Measurements from ENCODE around the gene ARHGEF12. TPM values are rescaled to one million over a fixed set of nuclear protein-coding genes. Genes with fewer than 3 reads are reported as not detected.

The ARHGEF12 gene
- total and polyA plus RNA-seq, 2 experiments from 2014 or later = 9.0 to 38.9 TPM

- peaks cover 18% of the 10 kb centered on the region for H3K4me1 ChIP-seq (ENCODE audit: insufficient read depth)
- H2AFZ ChIP-seq = no peak overlapping the region
- Mint-ChIP-seq H3K27me3 (ENCODE audit: insufficient read depth, low read depth, poor library complexity) (no peaks in the 10 kb centered on the region), H3K27ac (no peak overlapping the region), H3K36me3 (ENCODE audit: low read depth) (no peaks in the 10 kb centered on the region), H3K4me1 (peaks cover 10% of the 10 kb centered on the region), H3K9me3 (no peaks in the 10 kb centered on the region), H3K4me3 (no peak overlapping the region; the same call in 2 of the 3 replicates)
- TF ChIP-seq EZH2phosphoT487 (IDR thresholded peaks at IDR 0.05; ENCODE audit: unreplicated experiment) (no peak), POLR2AphosphoS5 (IDR thresholded peaks at IDR 0.05; ENCODE audit: low read depth) (no peak), STAT1 (IDR thresholded peaks at IDR 0.05; ENCODE audit: unreplicated experiment) (no peak), ZNF331 (CRISPR knock-in tag; IDR thresholded peaks at IDR 0.05; ENCODE audit: low read depth) (no peak), JUNB (IDR thresholded peaks at IDR 0.05; ENCODE audit: unreplicated experiment) (no peak), EZH2 (IDR thresholded peaks at IDR 0.05; ENCODE audit: low read depth, unreplicated experiment) (no peak), ZNF114 (CRISPR knock-in tag; IDR thresholded peaks at IDR 0.05) (no peak), REST (IDR thresholded peaks at IDR 0.05; ENCODE audit: unreplicated experiment) (no peak), CTCF (conservative IDR thresholded peaks at IDR 0.05; ENCODE audit: low read depth in 2 of 2) (no peak), CREB1 (CRISPR knock-in tag; IDR thresholded peaks at IDR 0.05; ENCODE audit: low read depth) (no peak), NANOG (IDR thresholded peaks at IDR 0.05; ENCODE audit: borderline replicate concordance) (no peak), ZNF462 (CRISPR knock-in tag; IDR thresholded peaks at IDR 0.05) (no peak), ETS1 (IDR thresholded peaks at IDR 0.05) (no peak)
- no peaks in the 10 kb centered on the region for H3K36me3 ChIP-seq (ENCODE audit: insufficient read depth)
- no peak for DNase-seq (ENCODE audit: low spot score)
- H3F3A ChIP-seq (replicated peaks; ENCODE audit: low read depth) = no peaks in the 10 kb centered on the region
- H3K27ac ChIP-seq (ENCODE audit: low read depth) = no peak overlapping the region
- no peak for ATAC-seq
- H3K9me2 ChIP-seq (ENCODE audit: insufficient read depth) = no peaks in the 10 kb centered on the region
- H3K4me3 ChIP-seq = no peak overlapping the region
- H4K20me1 ChIP-seq (replicated peaks; ENCODE audit: insufficient read depth) = no peaks in the 10 kb centered on the region
- no peaks in the 10 kb centered on the region for H3K79me2 ChIP-seq (replicated peaks; ENCODE audit: insufficient read depth)
- no peak overlapping the region for H3K4me2 ChIP-seq
- H3K27me3 ChIP-seq (ENCODE audit: insufficient read depth) = peaks cover 5% of the 10 kb centered on the region; the same call in 1 of the 2 replicates
Observed at GRCh38 chr11:120318906-120319305, 17.3 kb upstream of the ARHGEF12 start.
